Left ventricle myocardium inferior (tissue), 1 donor: ENCODE data around the gene MTNR1B. TPM values are rescaled to one million over a fixed set of nuclear protein-coding genes. Genes with fewer than 3 reads are reported as not detected.

ENCODE experiments used
- DNase-seq: peaks from one replicate; pipeline ENCODE4 v3.0.0-alpha.2; 2020
- H3K27ac ChIP-seq: fragments of 200-600 bp; replicated peaks from 2 replicates; pipeline ENCODE4 v1.8.0; 2021
- H3K27me3 ChIP-seq: fragments of 200-600 bp; 2 replicates; pipeline ENCODE4 v1.8.0; 2021; ENCODE audit warnings: low read depth
- H3K36me3 ChIP-seq: fragments of 200-600 bp; 2 replicates; pipeline ENCODE4 v1.8.0; 2021
- H3K4me1 ChIP-seq: fragments of 200-600 bp; 2 replicates; pipeline ENCODE4 v1.8.0; 2021
- H3K4me3 ChIP-seq: fragments of 200-600 bp; 2 replicates; pipeline ENCODE4 v1.8.0; 2021; ENCODE audit warnings: mild to moderate bottlenecking, moderate library complexity
- H3K9me3 ChIP-seq: fragments of 200-600 bp; replicated peaks from 2 replicates; pipeline ENCODE4 v1.8.0; 2021
- CTCF ChIP-seq: fragments of 200-600 bp; IDR thresholded peaks from 2 replicates; pipeline ENCODE4 v1.8.0; 2021; ENCODE audit warnings: antibody characterized with exemption, mild to moderate bottlenecking, borderline replicate concordance
- intact Hi-C: fragments of 100-400 bp; cut with micrococcal nuclease; formaldehyde crosslinking; loops from one replicate; pipeline ENCODE4 v1.11.0; 2022
- total RNA-seq: library from RNA; stranded (reverse); fragmentation: NEBNext Ultra II Directional; extraction: Animal tissue kit (Norgen Biotek cat#: 25700); gene quantifications from one replicate; pipeline ENCODE4 v1.2.1, GENCODE V29; 2021
- donor health status: DM: no; HTN: yes; CAD: no; lungs with severe emphysema.

MTNR1B gene
- total RNA-seq, 1 donor from 2014 or later = not detected

- no peaks in the 10 kb centered on the region for H3K9me3 ChIP-seq
- H3K27me3 ChIP-seq = peaks cover 57% of the 10 kb centered on the region
- no peak overlapping the region for H3K4me3 ChIP-seq
- H3K4me1 ChIP-seq = no peaks in the 10 kb centered on the region
- no peak for TF ChIP-seq CTCF
- intact Hi-C loops = no loop called here
- no peak overlapping the region for H3K27ac ChIP-seq
- H3K36me3 ChIP-seq = no peaks in the 10 kb centered on the region
- no peak for DNase-seq
Measured at GRCh38 chr11:92967178-92967577, 2.3 kb upstream of the MTNR1B start.

- peaks cover 61% of the 10 kb centered on the region for H3K27me3 ChIP-seq
- H3K9me3 ChIP-seq = no peaks in the 10 kb centered on the region
- H3K4me3 ChIP-seq = no peak overlapping the region
- TF ChIP-seq CTCF = no peak
- intact Hi-C loops = no loop called here
- no peak for DNase-seq
- no peak overlapping the region for H3K27ac ChIP-seq
- H3K36me3 ChIP-seq = no peaks in the 10 kb centered on the region
- H3K4me1 ChIP-seq = no peaks in the 10 kb centered on the region
Measured at GRCh38 chr11:92967867-92968266, 1.6 kb upstream of the MTNR1B start.

GRCh38 chr11:92969293-92969633 is 188 bp upstream of the MTNR1B start:
- Histone ChIP-seq H3K4me3 (no peak overlapping the region), H3K27me3 (peaks cover 63% of the 10 kb centered on the region)
- intact Hi-C loops = no loop called here

GRCh38 chr11:92972248-92972647 is 2.8 kb downstream of the MTNR1B start:
- no peak for DNase-seq
- Histone ChIP-seq H3K27me3 (peaks cover 66% of the 10 kb centered on the region), H3K4me1 (no peaks in the 10 kb centered on the region), H3K36me3 (no peaks in the 10 kb centered on the region), H3K4me3 (no peak overlapping the region), H3K9me3 (no peaks in the 10 kb centered on the region), H3K27ac (no peak overlapping the region)
- no peak for TF ChIP-seq CTCF
- intact Hi-C loops = no loop called here

More at GRCh38 chr11:92969293-92969633, 188 bp upstream of the MTNR1B start:
- Histone ChIP-seq H3K4me1 (no peaks in the 10 kb centered on the region), H3K36me3 (no peaks in the 10 kb centered on the region), H3K9me3 (no peaks in the 10 kb centered on the region), H3K27ac (no peak overlapping the region)
- TF ChIP-seq CTCF = no peak
- DNase-seq = no peak

GRCh38 chr11:92975285-92975684 is 5.8 kb downstream of the MTNR1B start:
- intact Hi-C loops = no loop called here
- Histone ChIP-seq H3K27ac (no peak overlapping the region), H3K4me1 (no peaks in the 10 kb centered on the region), H3K27me3 (peaks cover 48% of the 10 kb centered on the region), H3K9me3 (no peaks in the 10 kb centered on the region), H3K36me3 (no peaks in the 10 kb centered on the region), H3K4me3 (no peak overlapping the region)
- no peak for DNase-seq
- TF ChIP-seq CTCF = no peak

- DNase-seq = no peak
- H3K4me3 ChIP-seq = no peak overlapping the region
- no peaks in the 10 kb centered on the region for H3K4me1 ChIP-seq
- no peak for TF ChIP-seq CTCF
- intact Hi-C loops = no loop called here
- H3K27me3 ChIP-seq = peaks cover 37% of the 10 kb centered on the region
- H3K9me3 ChIP-seq = no peaks in the 10 kb centered on the region
- no peak overlapping the region for H3K27ac ChIP-seq
- H3K36me3 ChIP-seq = no peaks in the 10 kb centered on the region
Measured at GRCh38 chr11:92976681-92977080, 7.2 kb downstream of the MTNR1B start.
